ENCODE data around the gene CDYL. TPM values are rescaled to one million over a fixed set of nuclear protein-coding genes. Genes with fewer than 3 reads are reported as not detected.

CDYL gene
- total and polyA plus RNA-seq, 4 donors, result 3.3 to 25.4 (median 11.0) TPM

- Histone ChIP-seq H3K27ac (ENCODE audit: low read depth in 1 of 2, low read length in 2 of 2) (no peak overlapping the region), H3K9me3 (ENCODE audit: control insufficient read depth in 4 of 4, low read length in 3 of 4) (no peaks in the 10 kb centered on the region), H3K4me3 (ENCODE audit: low read depth in 1 of 3, low read length in 3 of 3) (no peak overlapping the region), H3K27me3 (ENCODE audit: control insufficient read depth in 4 of 4, insufficient read depth in 4 of 4, low read length in 3 of 4) (peaks cover 0 to 2% (median 0%) of the 10 kb centered on the region in 4 donors), H3K36me3 (ENCODE audit: control insufficient read depth in 4 of 4, insufficient read depth in 3 of 4, low read depth in 1 of 4, low read length in 3 of 4) (no peaks in the 10 kb centered on the region), H3K9ac (ENCODE audit: low read depth in 1 of 2, low read length in 2 of 2) (no peak overlapping the region), H3K4me1 (ENCODE audit: control insufficient read depth in 4 of 4, insufficient read depth in 4 of 4, low read length in 3 of 4) (peaks cover 0 to 5% (median 2%) of the 10 kb centered on the region in 4 donors)
- 87% methylated on average over 4 of the region's 4 CpGs for WGBS
- TF ChIP-seq TAF1 (conservative IDR thresholded peaks at IDR 0.05) (no peak), HNF4A (conservative IDR thresholded peaks at IDR 0.05) (no peak), RXRA (IDR thresholded peaks at IDR 0.05) (no peak), HNF4G (IDR thresholded peaks at IDR 0.05) (no peak), FOXA2 (IDR thresholded peaks at IDR 0.05) (no peak), NR2F2 (IDR thresholded peaks at IDR 0.05) (no peak), REST (IDR thresholded peaks at IDR 0.05) (no peak), SP1 (IDR thresholded peaks at IDR 0.05) (no peak), JUND (IDR thresholded peaks at IDR 0.05) (no peak), YY1 (IDR thresholded peaks at IDR 0.05) (no peak), GABPA (IDR thresholded peaks at IDR 0.05 in 1 of 2, conservative IDR thresholded peaks at IDR 0.05 in 1 of 2) (no peak), RAD21 (IDR thresholded peaks at IDR 0.05) (no peak), ZBTB33 (IDR thresholded peaks at IDR 0.05) (no peak), FOXA1 (IDR thresholded peaks at IDR 0.05) (no peak), EGR1 (IDR thresholded peaks at IDR 0.05; ENCODE audit: low read depth in 2 of 2) (no peak)
- TF ChIP-seq, protein P1, sequence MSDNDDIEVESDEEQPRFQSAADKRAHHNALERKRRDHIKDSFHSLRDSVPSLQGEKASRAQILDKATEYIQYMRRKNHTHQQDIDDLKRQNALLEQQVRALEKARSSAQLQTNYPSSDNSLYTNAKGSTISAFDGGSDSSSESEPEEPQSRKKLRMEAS (IDR thresholded peaks at IDR 0.05), result no peak
- TF ChIP-seq, protein P2, sequence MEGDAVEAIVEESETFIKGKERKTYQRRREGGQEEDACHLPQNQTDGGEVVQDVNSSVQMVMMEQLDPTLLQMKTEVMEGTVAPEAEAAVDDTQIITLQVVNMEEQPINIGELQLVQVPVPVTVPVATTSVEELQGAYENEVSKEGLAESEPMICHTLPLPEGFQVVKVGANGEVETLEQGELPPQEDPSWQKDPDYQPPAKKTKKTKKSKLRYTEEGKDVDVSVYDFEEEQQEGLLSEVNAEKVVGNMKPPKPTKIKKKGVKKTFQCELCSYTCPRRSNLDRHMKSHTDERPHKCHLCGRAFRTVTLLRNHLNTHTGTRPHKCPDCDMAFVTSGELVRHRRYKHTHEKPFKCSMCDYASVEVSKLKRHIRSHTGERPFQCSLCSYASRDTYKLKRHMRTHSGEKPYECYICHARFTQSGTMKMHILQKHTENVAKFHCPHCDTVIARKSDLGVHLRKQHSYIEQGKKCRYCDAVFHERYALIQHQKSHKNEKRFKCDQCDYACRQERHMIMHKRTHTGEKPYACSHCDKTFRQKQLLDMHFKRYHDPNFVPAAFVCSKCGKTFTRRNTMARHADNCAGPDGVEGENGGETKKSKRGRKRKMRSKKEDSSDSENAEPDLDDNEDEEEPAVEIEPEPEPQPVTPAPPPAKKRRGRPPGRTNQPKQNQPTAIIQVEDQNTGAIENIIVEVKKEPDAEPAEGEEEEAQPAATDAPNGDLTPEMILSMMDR (IDR thresholded peaks at IDR 0.05; ENCODE audit: low read depth, low read length, missing input control), result no peak
- TF ChIP-seq, protein P3, sequence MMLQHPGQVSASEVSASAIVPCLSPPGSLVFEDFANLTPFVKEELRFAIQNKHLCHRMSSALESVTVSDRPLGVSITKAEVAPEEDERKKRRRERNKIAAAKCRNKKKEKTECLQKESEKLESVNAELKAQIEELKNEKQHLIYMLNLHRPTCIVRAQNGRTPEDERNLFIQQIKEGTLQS (IDR thresholded peaks at IDR 0.05), result no peak
- no peak for DNase-seq (ENCODE audit: low spot score)
Measured at GRCh38 chr6:4728436-4728769, 47.8 kb upstream of the CDYL start.

All from liver (tissue), 9 donors.